Mucosa of rectum (tissue), 2 donors: ENCODE measurements around the gene SEMA7A.

Experiments
- H3K27ac ChIP-seq, 2 donors: one replicate each; pipeline ENCODE4 v1.7.0; 2013; ENCODE audit warnings: inconsistent platforms in 2 of 2, low read depth in 2 of 2, low read length in 2 of 2
- H3K27me3 ChIP-seq, 2 donors: one replicate each; pipeline ENCODE4 v1.7.0; 2013; ENCODE audit warnings: low read length in 2 of 2; ENCODE audit not compliant: control insufficient read depth in 2 of 2, insufficient read depth in 2 of 2
- H3K36me3 ChIP-seq, 2 donors: one replicate each; pipeline ENCODE4 v1.7.0; 2013; ENCODE audit warnings: low read length in 2 of 2; ENCODE audit not compliant: control insufficient read depth in 2 of 2, insufficient read depth in 2 of 2
- H3K4me1 ChIP-seq, 2 donors: one replicate each; pipeline ENCODE4 v1.7.0; 2013; ENCODE audit warnings: low read length in 2 of 2, mild to moderate bottlenecking in 1 of 2; ENCODE audit not compliant: control insufficient read depth in 2 of 2, insufficient read depth in 2 of 2
- H3K4me3 ChIP-seq, 2 donors: one replicate each; pipeline ENCODE4 v1.7.0; 2013; ENCODE audit warnings: low read length in 2 of 2
- H3K9ac ChIP-seq, 2 donors: one replicate each; pipeline ENCODE4 v1.7.0; 2013; ENCODE audit warnings: low read length in 2 of 2, low read depth in 1 of 2, mild to moderate bottlenecking in 1 of 2
- H3K9me3 ChIP-seq, 2 donors: one replicate each; pipeline ENCODE4 v1.7.0; 2013; ENCODE audit warnings: low read length in 2 of 2; ENCODE audit not compliant: control insufficient read depth in 2 of 2
- donor health status: healthy.
- donor health status: Normal muscosa, but diverticular disease.

SEMA7A gene

GRCh38 chr15:74381190-74381453 lies 52.6 kb downstream of the SEMA7A start:
- Histone ChIP-seq H3K36me3 (no peaks in the 10 kb centered on the region), H3K4me1 (peaks cover 0 to 9% of the 10 kb centered on the region in 2 donors), H3K9me3 (no peaks in the 10 kb centered on the region), H3K27me3 (no peaks in the 10 kb centered on the region), H3K9ac (no peak overlapping the region), H3K27ac (no peak overlapping the region), H3K4me3 (no peak overlapping the region)

- no peaks in the 10 kb centered on the region for H3K9me3 ChIP-seq
- no peaks in the 10 kb centered on the region for H3K27me3 ChIP-seq
- no peak overlapping the region for H3K27ac ChIP-seq
- H3K4me3 ChIP-seq: no peak overlapping the region
- no peak overlapping the region for H3K9ac ChIP-seq
- H3K36me3 ChIP-seq: no peaks in the 10 kb centered on the region
- peaks cover 0 to 9% of the 10 kb centered on the region in 2 donors for H3K4me1 ChIP-seq
Observed at GRCh38 chr15:74380361-74381189, 53.2 kb downstream of the SEMA7A start.

GRCh38 chr15:74378848-74379247 lies 54.9 kb downstream of the SEMA7A start:
- Histone ChIP-seq H3K27me3 (no peaks in the 10 kb centered on the region), H3K4me3 (no peak overlapping the region), H3K36me3 (no peaks in the 10 kb centered on the region), H3K9me3 (no peaks in the 10 kb centered on the region), H3K9ac (no peak overlapping the region), H3K4me1 (peaks cover 13% of the 10 kb centered on the region in 2 donors), H3K27ac (no peak overlapping the region)

- H3K9ac ChIP-seq: no peak overlapping the region
- no peaks in the 10 kb centered on the region for H3K27me3 ChIP-seq
- H3K4me3 ChIP-seq: no peak overlapping the region
- H3K4me1 ChIP-seq: peaks cover 13 to 14% of the 10 kb centered on the region in 2 donors
- H3K36me3 ChIP-seq: no peaks in the 10 kb centered on the region
- H3K27ac ChIP-seq: no peak overlapping the region
- H3K9me3 ChIP-seq: no peaks in the 10 kb centered on the region
Observed at GRCh38 chr15:74377831-74378766, 55.7 kb downstream of the SEMA7A start.

GRCh38 chr15:74376825-74377581 lies 56.8 kb downstream of the SEMA7A start:
- Histone ChIP-seq H3K9me3 (no peaks in the 10 kb centered on the region), H3K4me3 (no peak overlapping the region), H3K36me3 (no peaks in the 10 kb centered on the region), H3K9ac (no peak overlapping the region), H3K27me3 (no peaks in the 10 kb centered on the region), H3K27ac (no peak overlapping the region), H3K4me1 (peaks cover 13 to 14% of the 10 kb centered on the region in 2 donors)

- Histone ChIP-seq H3K4me3 (no peak overlapping the region), H3K27ac (no peak overlapping the region), H3K4me1 (peaks cover 13 to 14% of the 10 kb centered on the region in 2 donors), H3K9me3 (no peaks in the 10 kb centered on the region), H3K36me3 (no peaks in the 10 kb centered on the region), H3K9ac (no peak overlapping the region), H3K27me3 (no peaks in the 10 kb centered on the region)
Observed at GRCh38 chr15:74376226-74376625, 57.5 kb downstream of the SEMA7A start.

GRCh38 chr15:74375303-74375693 lies 58.5 kb downstream of the SEMA7A start:
- Histone ChIP-seq H3K9me3 (no peaks in the 10 kb centered on the region), H3K27ac (no peak overlapping the region), H3K27me3 (peaks cover 0 to 4% of the 10 kb centered on the region in 2 donors), H3K9ac (no peak overlapping the region), H3K4me1 (peaks cover 13 to 14% of the 10 kb centered on the region in 2 donors), H3K4me3 (peak overlapping the region in 1 of 2 donors; percentile 31), H3K36me3 (no peaks in the 10 kb centered on the region)

- Histone ChIP-seq H3K9me3 (no peaks in the 10 kb centered on the region), H3K36me3 (no peaks in the 10 kb centered on the region), H3K27ac (no peak overlapping the region), H3K27me3 (peaks cover 0 to 4% of the 10 kb centered on the region in 2 donors), H3K4me3 (peak overlapping the region; percentile 70 to 76), H3K9ac (peak overlapping the region in 1 of 2 donors; percentile 3), H3K4me1 (peaks cover 13 to 14% of the 10 kb centered on the region in 2 donors)
Observed at GRCh38 chr15:74374648-74375302, 59.0 kb downstream of the SEMA7A start.

GRCh38 chr15:74373731-74374647 lies 59.8 kb downstream of the SEMA7A start:
- no peaks in the 10 kb centered on the region for H3K36me3 ChIP-seq
- H3K4me3 ChIP-seq: peak overlapping the region; percentile 70 to 76
- H3K4me1 ChIP-seq: peaks cover 13 to 14% of the 10 kb centered on the region in 2 donors
- H3K27me3 ChIP-seq: peaks cover 0 to 4% of the 10 kb centered on the region in 2 donors
- peak overlapping the region in 1 of 2 donors; percentile 44 for H3K9ac ChIP-seq
- H3K27ac ChIP-seq: peak overlapping the region in 1 of 2 donors; percentile 63
- no peaks in the 10 kb centered on the region for H3K9me3 ChIP-seq
